AG09309 (cell line): ENCODE measurements around the gene MRPL33.

Experiments used
- DNase-seq: peaks from one replicate; pipeline ENCODE4 v3.0.0-alpha.2; 2010; ENCODE audit warnings: low read depth
- H3K4me3 ChIP-seq: 2 replicates; pipeline ENCODE4 v1.5.1; 2011; ENCODE audit warnings: mild to moderate bottlenecking, low read depth, low read length, moderate library complexity; ENCODE audit not compliant: control insufficient read depth
- CTCF ChIP-seq: IDR thresholded peaks from 2 replicates; pipeline ENCODE4 v1.5.1; 2011; ENCODE audit warnings: mild to moderate bottlenecking, low read depth, low read length, inconsistent platforms; ENCODE audit not compliant: insufficient read depth, control insufficient read depth; ENCODE audit errors: missing control alignments

Gene MRPL33

GRCh38 chr2:27776097-27776496 is 4.6 kb downstream of the MRPL33 start:
- no peak overlapping the region for H3K4me3 ChIP-seq
- no peak for TF ChIP-seq CTCF
- no peak for DNase-seq

GRCh38 chr2:27776696-27777095 is 5.2 kb downstream of the MRPL33 start:
- H3K4me3 ChIP-seq = no peak overlapping the region
- DNase-seq = no peak
- no peak for TF ChIP-seq CTCF

- no peak overlapping the region for H3K4me3 ChIP-seq
- no peak for DNase-seq
- no peak for TF ChIP-seq CTCF
These were observed 8.0 kb downstream of the MRPL33 start for GRCh38 chr2:27779417-27780055.

- H3K4me3 ChIP-seq = no peak overlapping the region
- no peak for TF ChIP-seq CTCF
- no peak for DNase-seq
These were observed 10.0 kb downstream of the MRPL33 start for GRCh38 chr2:27781496-27781895.

GRCh38 chr2:27782701-27783100 is 11.2 kb downstream of the MRPL33 start:
- no peak overlapping the region for H3K4me3 ChIP-seq
- DNase-seq = no peak
- TF ChIP-seq CTCF = no peak

- H3K4me3 ChIP-seq = no peak overlapping the region
- TF ChIP-seq CTCF = no peak
These were observed 19.3 kb downstream of the MRPL33 start for GRCh38 chr2:27790796-27791195.

GRCh38 chr2:27792759-27793158 is 21.2 kb downstream of the MRPL33 start:
- no peak for DNase-seq
- TF ChIP-seq CTCF = no peak
- H3K4me3 ChIP-seq = no peak overlapping the region

More at GRCh38 chr2:27790796-27791195, 19.3 kb downstream of the MRPL33 start:
- DNase-seq = no peak
